Progenitor cell of endocrine pancreas (in vitro differentiated cells): ENCODE results near the gene RAB7A. TPM values are rescaled to one million over a fixed set of nuclear protein-coding genes. Genes with fewer than 3 reads are reported as not detected.

Source experiments
- DNase-seq: peaks from one replicate; pipeline ENCODE4 v3.0.0; 2021; ENCODE audit warnings: low spot score; ENCODE audit not compliant: unreplicated experiment
- H3K27ac Mint-ChIP-seq: 2 replicates; pipeline ENCODE4 v1.8.0; 2021; ENCODE audit warnings: mild to moderate bottlenecking, moderate library complexity, mixed read lengths
- H3K27me3 Mint-ChIP-seq: 2 replicates; pipeline ENCODE4 v1.8.0; 2021; ENCODE audit warnings: mixed read lengths
- H3K36me3 Mint-ChIP-seq: 2 replicates; pipeline ENCODE4 v1.8.0; 2022; ENCODE audit warnings: mixed read lengths; ENCODE audit not compliant: insufficient read depth
- H3K4me1 Mint-ChIP-seq: 2 replicates; pipeline ENCODE4 v1.8.0; 2021; ENCODE audit warnings: low read depth, mixed read lengths
- H3K4me3 Mint-ChIP-seq: 2 replicates; pipeline ENCODE4 v1.8.0; 2021; ENCODE audit warnings: low read depth, mild to moderate bottlenecking, moderate library complexity, mixed read lengths
- H3K9me3 Mint-ChIP-seq: 2 replicates; pipeline ENCODE4 v1.8.0; 2021; ENCODE audit warnings: low read depth, mixed read lengths
- CTCF ChIP-seq: fragments of 200-600 bp; sonication (generic); IDR thresholded peaks from one replicate; pipeline ENCODE4 v1.5.0; 2021; ENCODE audit warnings: antibody characterized with exemption, mild to moderate bottlenecking; ENCODE audit not compliant: unreplicated experiment
- total RNA-seq: library from RNA; stranded (reverse); gene quantifications from 2 replicates; pipeline ENCODE4 v1.2.1, GENCODE V29; 2021

Gene RAB7A
- total RNA-seq, 1 donor from 2014 or later, result 130 TPM

GRCh38 chr3:128707928-128708494, 18.0 kb upstream of the RAB7A start:
- Mint-ChIP-seq H3K4me3 (no peak overlapping the region), H3K4me1 (peaks cover 6% of the 10 kb centered on the region), H3K36me3 (no peaks in the 10 kb centered on the region), H3K27ac (no peak overlapping the region), H3K27me3 (no peaks in the 10 kb centered on the region), H3K9me3 (no peaks in the 10 kb centered on the region)
- no peak for DNase-seq
- no peak for TF ChIP-seq CTCF

GRCh38 chr3:128709038-128709437, 16.9 kb upstream of the RAB7A start:
- Mint-ChIP-seq H3K27ac (no peak overlapping the region), H3K4me3 (no peak overlapping the region), H3K36me3 (no peaks in the 10 kb centered on the region), H3K4me1 (peaks cover 7% of the 10 kb centered on the region), H3K9me3 (no peaks in the 10 kb centered on the region), H3K27me3 (peaks cover 3% of the 10 kb centered on the region)
- no peak for DNase-seq
- no peak for TF ChIP-seq CTCF

- Mint-ChIP-seq H3K36me3 (no peaks in the 10 kb centered on the region), H3K27ac (peak overlapping the region; percentile 54), H3K9me3 (no peaks in the 10 kb centered on the region), H3K4me1 (peaks cover 7% of the 10 kb centered on the region), H3K4me3 (no peak overlapping the region), H3K27me3 (peaks cover 3% of the 10 kb centered on the region)
- TF ChIP-seq CTCF, result no peak
- no peak for DNase-seq
Observed at GRCh38 chr3:128709506-128710210, 16.3 kb upstream of the RAB7A start.

GRCh38 chr3:128710816-128711433, 15.1 kb upstream of the RAB7A start:
- H3K27me3 Mint-ChIP-seq, result peaks cover 3% of the 10 kb centered on the region
- H3K36me3 Mint-ChIP-seq, result no peaks in the 10 kb centered on the region
- H3K27ac Mint-ChIP-seq, result no peak overlapping the region
- TF ChIP-seq CTCF, result no peak
- peaks cover 7% of the 10 kb centered on the region for H3K4me1 Mint-ChIP-seq
- no peaks in the 10 kb centered on the region for H3K9me3 Mint-ChIP-seq
- no peak for DNase-seq
- no peak overlapping the region for H3K4me3 Mint-ChIP-seq

- no peaks in the 10 kb centered on the region for H3K9me3 Mint-ChIP-seq
- no peak overlapping the region for H3K4me3 Mint-ChIP-seq
- H3K4me1 Mint-ChIP-seq, result peaks cover 7% of the 10 kb centered on the region
- no peak for DNase-seq
- no peak overlapping the region for H3K27ac Mint-ChIP-seq
- peaks cover 3% of the 10 kb centered on the region for H3K27me3 Mint-ChIP-seq
- no peak for TF ChIP-seq CTCF
- H3K36me3 Mint-ChIP-seq, result no peaks in the 10 kb centered on the region
Observed at GRCh38 chr3:128712848-128713247, 13.1 kb upstream of the RAB7A start.
